SK-N-MC (cell line): ENCODE measurements around the gene CRAMP1.

Experiments
- DNase-seq: peaks from one replicate; pipeline ENCODE4 v3.0.0-alpha.2; 2011; ENCODE audit warnings: low read depth, low spot score
- H3K27ac ChIP-seq: fragments of 200-600 bp; sonication (generic); 2 replicates; pipeline ENCODE4 v1.5.1; 2016; ENCODE audit warnings: mixed run types
- H3K36me3 ChIP-seq: fragments of 200-600 bp; sonication (generic); 2 replicates; pipeline ENCODE4 v1.6.1; 2017; ENCODE audit warnings: antibody characterized with exemption, low read length, mixed read lengths; ENCODE audit not compliant: insufficient read depth
- H3K4me3 ChIP-seq: fragments of 200-600 bp; sonication (generic); 2 replicates; pipeline ENCODE4 v1.5.1; 2016
- H3K9ac ChIP-seq: fragments of 200-600 bp; sonication (generic); 2 replicates; pipeline ENCODE4 v1.8.0; 2017; ENCODE audit warnings: mixed run types, mixed read lengths; ENCODE audit not compliant: insufficient read length
- H3K9me3 ChIP-seq: fragments of 200-600 bp; sonication (generic); 2 replicates; pipeline ENCODE4 v1.6.1; 2017; ENCODE audit warnings: low read depth, mild to moderate bottlenecking, antibody characterized with exemption, low read length, moderate library complexity, mixed read lengths
- EZH2 ChIP-seq: fragments of 200-600 bp; sonication (generic); IDR thresholded peaks from one replicate; pipeline ENCODE4 v1.6.1; 2017; ENCODE audit warnings: antibody characterized with exemption
- FOXP2 ChIP-seq: optimal IDR thresholded peaks from 2 replicates; pipeline ENCODE3; 2011; ENCODE audit warnings: mild to moderate bottlenecking, moderate library complexity; ENCODE audit not compliant: insufficient read depth; ENCODE audit errors: extremely low read length, control extremely low read depth
- POLR2AphosphoS5 ChIP-seq: IDR thresholded peaks from 2 replicates; pipeline ENCODE4 v1.6.1; 2012; ENCODE audit warnings: mild to moderate bottlenecking, low read depth, low read length, borderline replicate concordance

The CRAMP1 gene

DNA sequence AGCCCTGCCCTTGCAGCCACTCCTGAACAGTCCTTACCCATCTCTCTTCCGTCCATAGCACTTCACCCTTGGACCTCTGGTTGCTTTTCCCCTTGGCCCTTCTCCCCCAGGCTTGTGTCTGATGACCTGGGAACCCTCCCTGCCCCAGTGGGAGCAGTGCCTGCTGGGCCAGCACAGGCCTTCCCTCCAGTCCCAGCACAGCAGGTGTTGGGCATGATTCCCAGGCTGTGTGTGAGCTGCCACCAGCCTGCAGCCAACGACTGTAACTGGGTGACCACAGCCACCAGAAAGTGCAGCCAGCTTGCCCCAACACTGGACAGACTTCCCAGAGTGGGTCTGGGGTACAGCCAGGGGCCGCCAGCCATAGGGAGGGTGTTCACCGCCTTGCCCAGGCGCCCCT lies 30.0 kb downstream of the CRAMP1 start:
- DNase-seq = no peak
- H3K36me3 ChIP-seq = peaks cover 73% of the 10 kb centered on the region

DNA sequence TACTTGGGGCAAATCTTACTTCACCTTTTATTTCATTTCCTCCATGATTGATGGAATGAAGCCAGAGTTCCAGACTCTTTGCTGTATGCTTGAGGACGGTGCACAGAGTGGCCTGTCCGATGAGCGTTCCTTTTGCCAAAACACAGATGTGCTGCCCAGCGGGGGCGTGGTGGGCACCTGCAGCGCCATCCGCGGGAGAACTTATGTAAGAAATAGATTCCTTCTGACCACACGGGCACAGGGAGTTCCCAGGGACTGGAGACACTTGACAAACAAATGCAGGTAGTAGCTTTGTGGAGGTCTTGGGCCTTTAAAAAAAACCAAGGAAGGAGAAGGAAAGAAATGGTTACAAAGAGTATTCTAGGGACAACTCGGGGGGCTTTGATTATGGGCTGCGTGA lies 30.6 kb downstream of the CRAMP1 start:
- DNase-seq = no peak
- Histone ChIP-seq H3K27ac (no peak overlapping the region), H3K36me3 (peaks cover 69% of the 10 kb centered on the region)

More for the DNA sequence above, 30.0 kb downstream of the CRAMP1 start:
- Histone ChIP-seq H3K9ac (no peak overlapping the region), H3K4me3 (no peak overlapping the region), H3K9me3 (no peaks in the 10 kb centered on the region), H3K27ac (no peak overlapping the region)
- TF ChIP-seq EZH2 = no peak
- TF ChIP-seq FOXP2 = no peak
- TF ChIP-seq POLR2AphosphoS5 = no peak

DNA sequence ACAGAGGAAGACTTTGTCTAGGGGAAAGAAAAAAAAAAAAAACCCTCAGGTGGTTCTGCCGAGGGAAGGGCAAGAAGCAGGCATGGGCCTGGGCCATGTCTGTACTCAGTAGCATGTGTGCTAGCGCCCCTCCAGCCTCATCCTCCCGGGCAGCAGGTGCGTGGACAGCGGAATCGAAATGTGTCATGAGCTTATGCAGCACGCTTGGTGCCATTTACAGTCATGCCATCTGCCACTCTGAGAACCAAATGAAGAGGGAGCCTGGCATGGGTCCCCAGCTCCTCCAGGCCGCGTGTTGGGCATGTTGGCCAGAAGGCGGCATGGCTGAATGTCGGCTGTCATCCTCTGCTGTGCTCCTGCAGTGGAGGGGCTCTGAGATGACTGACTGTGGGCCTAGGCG lies 31.4 kb downstream of the CRAMP1 start:
- DNase-seq = no peak
- no peak overlapping the region for H3K4me3 ChIP-seq
- H3K36me3 ChIP-seq = peaks cover 61% of the 10 kb centered on the region
- no peak overlapping the region for H3K9ac ChIP-seq
- H3K9me3 ChIP-seq = no peaks in the 10 kb centered on the region
- no peak overlapping the region for H3K27ac ChIP-seq
- TF ChIP-seq EZH2 = no peak
- no peak for TF ChIP-seq FOXP2
- TF ChIP-seq POLR2AphosphoS5 = no peak

More for the DNA sequence above, 30.6 kb downstream of the CRAMP1 start:
- Histone ChIP-seq H3K4me3 (no peak overlapping the region), H3K9ac (no peak overlapping the region), H3K9me3 (no peaks in the 10 kb centered on the region)
- TF ChIP-seq EZH2 = no peak
- TF ChIP-seq POLR2AphosphoS5 = no peak
- no peak for TF ChIP-seq FOXP2

DNA sequence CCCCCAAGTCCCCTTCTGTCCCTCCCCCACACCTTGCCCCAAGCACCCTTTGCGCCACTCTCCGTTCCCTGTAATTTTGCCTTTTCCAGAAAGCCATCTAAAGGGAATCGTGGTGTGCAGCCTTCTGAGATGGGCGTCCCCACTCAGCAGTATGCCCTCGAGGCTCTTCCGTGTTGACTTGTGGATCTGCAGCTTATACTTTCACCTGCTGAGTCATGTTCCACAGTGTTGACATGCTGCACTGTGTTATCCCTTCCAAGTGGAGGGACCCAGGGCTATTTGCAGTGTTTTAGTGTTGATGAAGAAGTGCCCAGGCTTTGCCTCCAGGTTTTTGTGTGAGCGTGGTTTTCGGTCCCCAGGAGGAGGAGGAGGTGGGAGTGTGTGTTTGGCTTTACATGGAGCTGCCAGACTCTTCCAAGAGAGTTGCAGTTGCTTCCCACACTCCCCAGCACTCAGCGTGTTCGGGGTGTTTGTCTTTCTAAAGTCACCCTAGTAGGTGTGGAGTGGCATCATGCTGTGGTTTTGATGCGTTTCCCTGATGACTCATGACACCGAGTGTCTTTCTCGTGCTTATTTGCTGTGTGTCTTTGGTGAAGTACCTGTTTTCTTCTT lies 33.9 kb downstream of the CRAMP1 start:
- peaks cover 41% of the 10 kb centered on the region for H3K36me3 ChIP-seq
- no peaks in the 10 kb centered on the region for H3K9me3 ChIP-seq
- H3K27ac ChIP-seq = peak overlapping the region; percentile 27; the same call in 1 of the 2 replicates
- H3K9ac ChIP-seq = no peak overlapping the region
- H3K4me3 ChIP-seq = no peak overlapping the region
- no peak for DNase-seq
- TF ChIP-seq EZH2 (no peak), FOXP2 (no peak), POLR2AphosphoS5 (no peak)

DNA sequence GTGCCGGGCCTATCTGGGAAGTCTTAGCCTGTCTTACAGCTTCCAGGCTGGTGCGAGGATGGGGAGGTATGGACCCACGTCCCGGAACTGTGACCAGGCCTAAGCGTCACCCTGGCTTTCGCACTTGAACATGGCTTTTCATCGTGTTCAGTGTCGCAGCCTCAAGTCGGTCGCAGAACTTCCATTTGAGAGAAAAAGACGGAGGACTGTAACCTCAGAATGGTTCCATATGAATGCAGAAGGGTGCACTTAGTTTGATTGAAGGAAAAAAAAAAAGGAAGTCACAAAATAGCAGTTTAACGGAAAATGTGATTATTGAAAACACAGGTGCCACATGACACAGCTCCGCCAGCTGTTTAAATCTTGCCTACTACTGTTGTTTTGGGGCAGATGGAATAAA lies 35.7 kb downstream of the CRAMP1 start:
- no peak for DNase-seq
- peaks cover 42% of the 10 kb centered on the region; the same call in 1 of the 2 replicates for H3K36me3 ChIP-seq

DNA sequence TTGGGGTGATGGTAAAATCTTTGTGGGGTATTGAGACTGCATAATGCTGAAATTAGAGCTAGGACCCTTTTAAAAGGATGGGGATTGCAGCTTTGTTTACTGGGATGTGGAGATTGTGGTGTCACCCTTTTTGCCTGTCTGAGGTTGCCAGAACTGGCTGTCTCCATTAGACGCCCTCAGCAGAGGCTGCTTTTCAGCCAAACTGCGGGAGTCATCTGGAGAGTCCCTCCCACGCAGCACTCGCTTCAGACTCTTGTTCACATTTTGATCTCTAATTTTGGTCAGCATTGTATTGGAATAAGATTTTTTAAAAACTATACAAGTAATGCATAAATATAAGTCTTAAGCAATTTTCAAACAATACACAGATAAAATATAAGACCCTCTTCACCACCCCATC lies 38.0 kb downstream of the CRAMP1 start:
- Histone ChIP-seq H3K4me3 (no peak overlapping the region), H3K9ac (no peak overlapping the region), H3K27ac (no peak overlapping the region), H3K36me3 (peaks cover 39% of the 10 kb centered on the region; the same call in 1 of the 2 replicates), H3K9me3 (no peaks in the 10 kb centered on the region)
- no peak for DNase-seq
- no peak for TF ChIP-seq EZH2
- TF ChIP-seq POLR2AphosphoS5 = no peak
- no peak for TF ChIP-seq FOXP2

More for the DNA sequence above, 35.7 kb downstream of the CRAMP1 start:
- Histone ChIP-seq H3K9ac (no peak overlapping the region), H3K4me3 (no peak overlapping the region), H3K9me3 (no peaks in the 10 kb centered on the region), H3K27ac (no peak overlapping the region)
- TF ChIP-seq EZH2 (no peak), POLR2AphosphoS5 (no peak), FOXP2 (no peak)

DNA sequence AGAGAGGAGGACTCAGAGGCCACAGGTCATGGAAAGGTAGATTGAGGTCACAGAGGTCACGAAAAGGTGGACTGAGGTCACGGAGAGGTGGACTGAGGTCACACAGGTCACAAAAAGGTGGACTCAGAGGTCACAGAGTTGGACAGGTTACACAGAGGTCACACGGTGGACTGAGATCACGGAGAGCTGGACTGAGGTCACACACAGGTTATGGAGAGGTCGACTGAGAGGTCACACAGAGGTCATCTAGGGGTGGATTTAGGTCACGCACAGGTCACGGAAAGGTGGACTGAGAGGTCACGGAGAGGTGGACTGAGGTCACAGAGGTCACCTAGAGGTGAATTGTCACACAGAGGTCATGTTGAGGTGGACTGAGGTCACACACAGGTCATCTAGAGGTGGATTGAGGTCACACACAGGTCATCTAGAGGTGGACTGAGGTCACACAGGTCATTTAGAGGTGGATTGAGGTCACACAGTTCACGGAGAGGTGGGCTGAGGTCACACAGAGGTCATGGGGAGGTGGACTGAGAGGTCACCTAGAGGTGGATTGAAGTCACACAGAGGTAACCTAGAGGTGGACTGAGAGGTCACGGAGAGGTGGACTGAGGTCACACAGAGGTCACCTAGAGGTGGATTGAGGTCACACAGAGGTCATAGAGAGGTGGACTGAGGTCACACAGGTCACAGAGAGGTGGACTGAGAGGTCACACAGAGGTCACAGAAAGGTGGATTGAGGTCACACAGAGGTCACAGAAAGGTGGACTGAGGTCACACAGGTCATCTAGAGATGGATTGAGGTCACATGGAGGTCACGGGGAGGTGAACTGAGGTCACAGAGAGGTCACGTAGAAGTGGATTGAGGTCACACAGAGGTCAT lies 39.2 kb downstream of the CRAMP1 start:
- no peak overlapping the region for H3K4me3 ChIP-seq
- H3K9me3 ChIP-seq = no peaks in the 10 kb centered on the region
- TF ChIP-seq FOXP2 = no peak
- no peak for TF ChIP-seq POLR2AphosphoS5
- TF ChIP-seq EZH2 = no peak
- H3K9ac ChIP-seq = no peak overlapping the region
- DNase-seq = no peak
- peaks cover 47% of the 10 kb centered on the region; the same call in 1 of the 2 replicates for H3K36me3 ChIP-seq
- H3K27ac ChIP-seq = no peak overlapping the region

DNA sequence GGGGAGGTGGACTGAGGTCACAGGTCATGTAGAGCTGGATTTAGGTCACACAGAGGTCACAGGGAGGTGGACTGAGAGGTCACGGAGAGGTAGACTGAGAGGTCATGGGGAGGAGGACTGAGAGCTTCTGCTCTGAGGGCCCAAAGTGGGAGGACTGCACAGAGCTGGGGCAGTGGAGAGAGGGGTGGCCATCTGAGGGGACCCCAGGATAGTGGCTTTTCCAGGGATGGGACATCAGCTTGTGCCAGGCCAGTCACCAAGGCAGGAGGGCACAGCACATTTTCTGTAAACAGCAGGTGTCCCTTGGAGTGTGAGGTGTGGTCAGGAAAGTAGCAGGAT lies 39.8 kb downstream of the CRAMP1 start:
- H3K9ac ChIP-seq = no peak overlapping the region
- TF ChIP-seq POLR2AphosphoS5 (no peak), FOXP2 (no peak), EZH2 (no peak)

More for the DNA sequence above, 39.8 kb downstream of the CRAMP1 start:
- H3K9me3 ChIP-seq = no peaks in the 10 kb centered on the region
- no peak for DNase-seq
- no peak overlapping the region for H3K27ac ChIP-seq
- H3K36me3 ChIP-seq = peaks cover 44% of the 10 kb centered on the region; the same call in 1 of the 2 replicates
- H3K4me3 ChIP-seq = no peak overlapping the region
